ENCODE data around the gene COG7. TPM values are rescaled to one million over a fixed set of nuclear protein-coding genes. Genes with fewer than 3 reads are reported as not detected.
"Not testable (repeated sequence)": the region's sequence is repeated elsewhere in the genome, so short reads cannot be mapped to it uniquely, and the experiment has no call there.

Gene COG7
- total RNA-seq, 1 donor from 2014 or later, result 25.9 TPM

DNA sequence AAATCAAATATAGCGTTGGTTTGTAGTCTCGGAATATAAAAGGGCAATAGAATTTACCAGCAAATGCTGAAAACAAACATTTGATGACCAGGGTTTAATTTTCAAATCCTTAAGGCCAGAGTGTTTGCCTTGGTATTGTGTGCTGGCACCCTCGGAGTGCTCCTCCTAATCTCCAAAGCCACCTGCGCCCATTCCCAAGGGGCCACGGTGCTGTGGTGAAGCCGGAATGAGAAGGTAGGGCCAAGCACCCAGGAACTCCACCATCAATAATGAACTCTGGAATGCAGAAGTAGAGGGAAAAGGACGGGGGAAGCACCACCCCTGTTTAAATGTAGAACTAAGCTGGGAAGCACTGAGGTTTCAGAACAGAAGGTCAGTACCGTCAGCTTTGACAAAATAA lies 51.9 kb downstream of the COG7 start:
- TF ChIP-seq, protein P1, sequence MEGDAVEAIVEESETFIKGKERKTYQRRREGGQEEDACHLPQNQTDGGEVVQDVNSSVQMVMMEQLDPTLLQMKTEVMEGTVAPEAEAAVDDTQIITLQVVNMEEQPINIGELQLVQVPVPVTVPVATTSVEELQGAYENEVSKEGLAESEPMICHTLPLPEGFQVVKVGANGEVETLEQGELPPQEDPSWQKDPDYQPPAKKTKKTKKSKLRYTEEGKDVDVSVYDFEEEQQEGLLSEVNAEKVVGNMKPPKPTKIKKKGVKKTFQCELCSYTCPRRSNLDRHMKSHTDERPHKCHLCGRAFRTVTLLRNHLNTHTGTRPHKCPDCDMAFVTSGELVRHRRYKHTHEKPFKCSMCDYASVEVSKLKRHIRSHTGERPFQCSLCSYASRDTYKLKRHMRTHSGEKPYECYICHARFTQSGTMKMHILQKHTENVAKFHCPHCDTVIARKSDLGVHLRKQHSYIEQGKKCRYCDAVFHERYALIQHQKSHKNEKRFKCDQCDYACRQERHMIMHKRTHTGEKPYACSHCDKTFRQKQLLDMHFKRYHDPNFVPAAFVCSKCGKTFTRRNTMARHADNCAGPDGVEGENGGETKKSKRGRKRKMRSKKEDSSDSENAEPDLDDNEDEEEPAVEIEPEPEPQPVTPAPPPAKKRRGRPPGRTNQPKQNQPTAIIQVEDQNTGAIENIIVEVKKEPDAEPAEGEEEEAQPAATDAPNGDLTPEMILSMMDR (IDR thresholded peaks at IDR 0.05), result no peak
- Histone ChIP-seq H3K27me3 (no peaks in the 10 kb centered on the region), H3K9me3 (no peaks in the 10 kb centered on the region), H3K36me3 (peaks cover 74 to 96% of the 10 kb centered on the region in 2 donors), H3K27ac (no peak overlapping the region), H3K4me1 (no peaks in the 10 kb centered on the region), H3K4me3 (no peak overlapping the region)
- DNase-seq (ENCODE audit: low spot score in 2 of 2), result no peak
- intact Hi-C loops (cut with DNase I), result no loop called here

DNA sequence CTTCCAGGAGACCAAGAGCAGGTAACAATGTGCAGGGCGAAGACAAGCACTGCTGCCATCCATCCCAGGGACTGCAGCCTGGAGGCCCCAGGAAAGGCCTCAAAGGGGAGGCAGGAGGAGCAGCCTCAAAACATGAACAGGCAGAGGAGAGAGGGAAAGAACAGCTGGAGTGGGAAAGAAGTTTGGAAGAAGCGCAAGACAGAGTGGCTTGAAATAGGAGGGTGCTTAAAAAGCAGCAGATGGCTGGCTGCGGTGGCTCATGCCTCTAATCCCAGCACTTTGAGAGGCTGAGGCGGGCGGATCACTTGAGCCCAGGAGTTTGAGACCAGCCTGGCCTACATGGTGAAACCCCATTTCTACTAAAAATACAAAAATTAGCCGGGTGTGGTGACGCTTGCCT lies 52.5 kb downstream of the COG7 start:
- intact Hi-C loops (cut with DNase I); H3K4me3 ChIP-seq; H3K27me3 ChIP-seq; H3K4me1 ChIP-seq; H3K27ac ChIP-seq; H3K9me3 ChIP-seq; DNase-seq (ENCODE audit: low spot score in 2 of 2): not testable (repeated sequence)
- H3K36me3 ChIP-seq, result peaks cover 73 to 95% of the 10 kb centered on the region in 2 donors

GRCh38 chr16:23398987-23399805 lies 53.8 kb downstream of the COG7 start:
- no peaks in the 10 kb centered on the region for H3K27me3 ChIP-seq
- no peak overlapping the region for H3K27ac ChIP-seq
- no peak for DNase-seq (ENCODE audit: low spot score in 2 of 2)
- peaks cover 66 to 92% of the 10 kb centered on the region in 2 donors for H3K36me3 ChIP-seq
- H3K9me3 ChIP-seq, result no peaks in the 10 kb centered on the region
- H3K4me3 ChIP-seq, result no peak overlapping the region
- no peaks in the 10 kb centered on the region for H3K4me1 ChIP-seq
- TF ChIP-seq, protein P1 (IDR thresholded peaks at IDR 0.05), result no peak
- intact Hi-C loops (cut with DNase I), result no loop called here

GRCh38 chr16:23397464-23397863 lies 55.5 kb downstream of the COG7 start:
- H3K4me3 ChIP-seq, result no peak overlapping the region
- TF ChIP-seq, protein P1 (IDR thresholded peaks at IDR 0.05), result no peak
- DNase-seq (ENCODE audit: low spot score in 2 of 2), result no peak
- H3K27me3 ChIP-seq, result no peaks in the 10 kb centered on the region
- H3K27ac ChIP-seq, result no peak overlapping the region
- intact Hi-C loops (cut with DNase I), result no loop called here
- H3K9me3 ChIP-seq, result no peaks in the 10 kb centered on the region
- H3K4me1 ChIP-seq, result no peaks in the 10 kb centered on the region
- peaks cover 59 to 83% of the 10 kb centered on the region in 2 donors for H3K36me3 ChIP-seq

GRCh38 chr16:23395732-23396131 lies 57.3 kb downstream of the COG7 start:
- DNase-seq (ENCODE audit: low spot score in 2 of 2), result no peak
- Histone ChIP-seq H3K4me3 (no peak overlapping the region), H3K9me3 (no peaks in the 10 kb centered on the region), H3K36me3 (peaks cover 65 to 83% of the 10 kb centered on the region in 2 donors), H3K4me1 (no peaks in the 10 kb centered on the region), H3K27ac (no peak overlapping the region), H3K27me3 (no peaks in the 10 kb centered on the region)
- TF ChIP-seq, protein P1 (IDR thresholded peaks at IDR 0.05), result no peak
- intact Hi-C loops (cut with DNase I), result no loop called here

DNA sequence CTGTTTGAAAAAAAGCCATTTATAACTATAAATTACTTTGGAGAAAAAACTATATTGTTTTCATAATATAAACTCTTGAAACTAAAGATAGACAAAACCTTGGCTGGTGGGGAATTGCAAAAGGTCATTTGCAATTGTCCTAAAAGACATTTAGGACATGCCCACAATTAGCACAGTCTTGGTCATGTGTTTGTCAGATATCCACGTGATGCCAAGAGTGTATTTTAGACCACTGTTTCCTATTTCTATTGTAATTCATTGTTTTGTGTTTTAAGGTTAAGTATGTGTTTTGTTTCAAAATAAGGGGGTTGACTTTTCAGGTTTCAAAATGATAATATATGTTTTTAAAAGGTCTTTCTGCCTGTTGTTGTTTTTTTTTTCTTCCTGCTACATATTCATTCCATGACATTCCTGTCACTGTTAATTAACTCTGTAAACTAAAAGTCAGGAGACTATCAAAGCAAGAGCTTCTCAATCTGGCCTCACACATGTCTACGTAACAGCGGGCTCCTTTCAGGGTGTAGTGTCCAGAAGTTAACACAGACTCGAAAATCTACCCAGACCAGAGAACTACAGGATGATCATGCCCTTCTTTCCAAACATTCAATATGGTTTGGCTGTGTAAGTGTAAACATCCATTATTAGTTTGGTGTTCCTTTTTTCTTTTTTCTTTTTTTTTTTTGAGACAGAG lies 58.7 kb downstream of the COG7 start:
- intact Hi-C loops (cut with DNase I), result no loop called here
- TF ChIP-seq, protein P1 (IDR thresholded peaks at IDR 0.05), result no peak
- Histone ChIP-seq H3K36me3 (peaks cover 65 to 84% of the 10 kb centered on the region in 2 donors), H3K27ac (no peak overlapping the region), H3K9me3 (no peaks in the 10 kb centered on the region), H3K27me3 (no peaks in the 10 kb centered on the region), H3K4me3 (no peak overlapping the region), H3K4me1 (no peaks in the 10 kb centered on the region)
- no peak for DNase-seq (ENCODE audit: low spot score in 2 of 2)

All from ascending aorta (tissue), 2 donors.